HG03469 (cell line): ENCODE results near the gene FGF22.

ENCODE experiments used
- ATAC-seq: cut with Tn5 transposase; IDR thresholded peaks from one replicate; pipeline ENCODE4 v1.9.1; 2021; ENCODE audit warnings: mild to moderate bottlenecking, moderate library complexity, moderate number of reproducible peaks; ENCODE audit not compliant: unreplicated experiment

Gene FGF22

DNA sequence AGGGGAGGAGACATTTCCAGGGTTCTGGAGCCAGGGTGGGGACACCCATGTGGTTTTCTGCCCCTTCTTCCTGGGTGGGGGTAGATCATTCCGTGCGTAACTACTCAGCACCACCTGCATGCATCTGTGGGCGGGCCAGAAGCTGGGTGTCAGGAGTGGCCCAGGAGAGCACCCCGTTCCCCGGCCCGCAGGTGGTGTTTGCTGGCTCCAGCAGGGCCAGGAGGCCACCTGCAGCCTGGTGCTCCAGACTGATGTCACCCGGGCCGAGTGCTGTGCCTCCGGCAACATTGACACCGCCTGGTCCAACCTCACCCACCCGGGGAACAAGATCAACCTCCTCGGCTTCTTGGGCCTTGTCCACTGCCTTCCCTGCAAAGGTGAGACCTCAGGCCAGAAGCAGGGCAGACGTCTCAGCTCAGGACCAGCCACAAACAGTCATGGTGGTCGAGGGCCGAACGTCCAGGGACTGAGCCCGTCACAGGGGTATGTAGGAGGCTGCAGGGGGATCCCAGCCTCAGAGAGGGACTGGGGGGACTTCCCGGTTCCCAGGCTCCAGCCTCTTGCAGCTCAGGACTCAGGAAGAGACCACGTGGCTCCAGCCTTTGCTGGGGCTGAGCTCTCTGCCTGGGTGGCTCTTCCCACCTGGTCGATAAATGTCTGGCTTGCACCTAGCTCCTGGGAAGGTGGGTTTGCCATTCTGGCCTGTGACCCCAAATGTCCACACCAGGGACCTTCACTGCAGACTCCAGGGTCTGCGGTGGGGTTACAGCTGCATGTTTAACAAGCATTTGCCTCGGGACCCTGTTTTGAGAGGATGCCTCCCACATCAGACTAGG lies 38.1 kb downstream of the FGF22 start:
- ATAC-seq, result no peak

- no peak for ATAC-seq
Observed at GRCh38 chr19:678791-679388, 39.2 kb downstream of the FGF22 start.

DNA sequence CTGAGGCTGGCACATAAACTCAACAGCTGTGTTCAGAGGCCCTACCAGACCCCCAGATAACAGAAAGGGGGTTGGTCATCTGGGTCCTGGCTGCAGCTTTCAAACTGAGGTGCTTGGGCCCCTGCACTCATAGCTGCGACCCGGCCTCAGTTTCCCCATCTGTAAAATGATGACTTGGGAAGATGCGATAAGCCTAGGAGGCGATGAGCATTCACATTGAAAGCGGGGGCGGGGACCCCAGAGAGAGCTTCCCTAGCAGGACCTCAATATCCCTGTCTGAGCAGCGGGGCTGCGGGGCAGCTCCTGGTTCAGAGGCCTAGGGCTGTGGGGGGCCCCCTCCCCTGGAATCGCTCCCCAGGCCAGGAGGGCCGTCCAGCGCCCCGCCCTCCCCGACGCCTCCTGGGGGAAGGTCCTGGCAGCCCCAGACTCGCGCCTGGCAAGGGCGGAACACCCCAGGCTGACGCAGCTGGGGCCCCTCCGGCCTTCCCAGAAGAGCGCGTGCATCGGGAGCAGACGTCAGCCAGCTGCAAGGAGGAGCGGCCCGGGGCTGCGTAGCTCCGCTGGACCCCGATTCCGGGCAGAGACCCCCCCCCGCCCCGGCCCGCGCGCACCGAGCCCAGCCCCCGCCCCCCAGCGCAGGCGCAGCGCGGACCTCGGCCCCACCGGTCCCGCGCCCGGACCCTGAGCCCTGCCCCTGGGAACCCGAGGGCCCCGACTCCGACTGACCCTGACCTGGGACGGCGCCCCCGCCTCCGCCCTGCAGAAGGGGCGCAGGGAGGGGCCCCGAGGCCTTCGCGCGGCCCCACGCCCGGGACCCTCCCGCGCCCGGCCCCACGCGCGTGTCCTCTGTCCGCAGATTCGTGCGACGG lies 40.0 kb downstream of the FGF22 start:
- no peak for ATAC-seq

DNA sequence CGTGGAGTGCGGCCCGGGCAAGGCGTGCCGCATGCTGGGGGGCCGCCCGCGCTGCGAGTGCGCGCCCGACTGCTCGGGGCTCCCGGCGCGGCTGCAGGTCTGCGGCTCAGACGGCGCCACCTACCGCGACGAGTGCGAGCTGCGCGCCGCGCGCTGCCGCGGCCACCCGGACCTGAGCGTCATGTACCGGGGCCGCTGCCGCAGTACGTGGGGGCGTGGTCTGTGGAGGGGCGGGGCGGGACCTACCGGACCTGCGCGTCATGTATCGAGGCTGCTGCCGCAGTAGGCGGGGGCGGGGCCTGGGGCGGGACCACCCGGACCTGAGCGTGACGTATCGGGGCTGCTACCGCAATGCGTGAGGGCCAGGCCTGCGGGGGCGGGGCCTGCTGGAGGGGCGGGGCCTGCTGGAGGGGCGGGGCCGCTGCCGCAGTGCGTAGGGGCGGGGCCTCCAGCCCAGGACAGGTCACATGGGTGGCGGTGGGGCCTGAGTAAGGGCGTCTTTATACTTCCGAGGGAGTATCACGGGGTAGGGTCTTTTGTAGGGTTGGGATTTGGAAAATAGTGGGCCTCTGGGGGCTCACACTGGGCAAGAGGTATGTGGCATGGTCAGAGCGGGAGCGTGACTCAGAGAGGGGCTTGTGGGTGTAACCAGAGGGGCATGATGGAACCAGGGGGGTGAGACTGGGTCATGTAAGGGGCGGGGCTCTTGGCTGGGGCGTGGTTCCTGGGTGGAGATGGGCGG lies 40.8 kb downstream of the FGF22 start:
- ATAC-seq, result peak; percentile 49

- ATAC-seq, result peak; percentile 24
Observed at GRCh38 chr19:681029-682019, 41.6 kb downstream of the FGF22 start.

GRCh38 chr19:682678-683320 lies 43.1 kb downstream of the FGF22 start:
- ATAC-seq, result no peak

DNA sequence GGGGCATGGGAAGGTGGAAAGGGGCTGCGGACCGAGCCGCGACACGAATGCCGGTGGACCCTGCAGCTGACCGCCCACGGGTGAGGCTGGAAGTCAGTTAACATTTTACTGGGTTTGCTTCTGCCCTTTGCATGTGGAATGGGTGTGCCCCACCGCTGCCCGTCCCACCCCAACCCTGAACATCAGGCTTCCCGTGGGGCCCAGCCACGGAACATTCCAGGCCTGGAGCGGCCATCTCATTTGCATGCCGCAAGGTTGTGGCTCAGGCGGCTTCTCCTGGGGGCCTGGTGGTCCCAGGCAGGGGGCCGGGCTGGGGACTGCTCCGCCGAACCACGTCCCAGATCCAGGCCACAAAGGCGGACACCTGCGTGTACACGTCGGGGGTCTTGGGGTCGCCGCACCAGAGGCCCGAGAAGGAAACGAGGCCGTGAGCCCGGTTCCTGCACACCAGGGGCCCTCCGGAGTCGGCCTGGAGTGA lies 45.8 kb downstream of the FGF22 start:
- no peak for ATAC-seq

DNA sequence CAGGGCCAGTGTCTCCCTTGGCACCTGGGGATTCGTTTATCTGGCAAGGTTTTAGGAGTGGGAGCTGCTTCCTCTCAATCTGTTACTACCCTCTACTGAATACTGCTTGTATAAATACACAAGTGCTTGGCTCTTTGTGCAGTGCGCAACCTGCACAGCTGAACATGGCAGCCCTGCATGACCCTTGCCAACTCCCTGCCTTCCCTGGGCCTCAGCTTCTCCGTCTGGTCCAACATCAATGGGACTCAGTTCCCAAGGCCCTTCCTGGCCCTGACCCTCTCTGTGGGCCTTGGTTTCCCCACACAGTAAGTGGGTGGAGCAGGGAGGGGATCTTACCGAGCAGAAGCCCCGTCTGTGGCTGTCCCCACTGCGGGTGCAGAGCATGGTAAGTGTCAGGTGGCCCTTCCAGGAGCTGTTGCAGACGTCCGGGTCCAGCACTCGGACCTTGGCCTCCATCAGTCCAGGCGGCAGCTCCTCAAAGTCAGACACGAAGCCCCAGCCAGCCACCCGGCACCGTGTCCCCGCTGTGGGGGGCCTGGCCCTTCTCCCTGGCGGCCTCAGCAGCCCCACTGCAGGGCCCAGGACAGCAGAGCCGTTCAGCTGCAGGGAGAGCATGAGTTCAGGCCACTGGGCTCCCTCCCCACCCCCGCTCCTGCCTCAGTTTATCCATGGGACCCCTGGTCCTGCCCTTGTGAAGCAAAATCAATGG lies 47.1 kb downstream of the FGF22 start:
- no peak for ATAC-seq

- no peak for ATAC-seq
Observed at GRCh38 chr19:687569-688166, 48.0 kb downstream of the FGF22 start.

DNA sequence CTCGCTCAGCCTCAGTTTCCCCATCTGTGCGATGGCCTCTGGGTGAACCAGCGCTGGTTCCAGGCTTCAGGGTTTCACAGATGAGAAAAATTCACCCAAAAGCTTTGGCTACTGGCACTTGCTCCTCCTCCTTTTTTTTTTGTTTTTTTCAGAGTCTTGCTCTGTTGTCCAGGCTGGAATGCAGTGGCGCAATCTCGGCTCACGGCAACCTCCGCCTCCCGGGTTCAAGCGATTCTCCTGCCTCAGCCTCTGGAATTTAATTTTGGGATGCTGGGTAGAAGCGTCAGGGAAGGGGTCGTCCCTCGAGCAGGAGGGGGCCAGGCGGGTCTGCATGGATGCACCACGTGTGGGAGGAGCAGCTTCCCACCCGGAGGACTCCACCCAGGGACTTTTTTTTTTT lies 48.5 kb downstream of the FGF22 start:
- ATAC-seq, result no peak

- ATAC-seq, result no peak
Observed at GRCh38 chr19:688992-689391, 49.3 kb downstream of the FGF22 start.

DNA sequence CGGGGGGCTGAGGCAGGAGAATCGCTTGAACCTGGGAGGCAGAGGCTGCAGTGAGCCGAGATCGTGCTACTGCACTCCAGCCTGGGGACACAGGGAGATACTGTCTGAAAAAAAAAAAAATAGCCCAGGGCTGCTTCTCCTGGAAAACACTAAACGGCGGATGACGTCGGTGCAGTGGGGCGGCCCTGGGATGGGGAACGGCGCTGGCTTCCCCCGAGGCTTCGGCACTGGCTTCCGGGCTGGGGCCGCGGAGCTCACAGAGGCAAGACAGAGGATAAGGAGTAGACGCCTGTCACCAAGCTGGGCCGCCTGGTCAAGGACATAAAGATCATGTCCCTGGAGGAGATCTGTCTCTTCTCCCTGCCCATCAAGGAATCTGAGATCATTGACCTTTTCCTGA lies 50.5 kb downstream of the FGF22 start:
- ATAC-seq, result no peak
